SK-N-DZ (cell line): ENCODE results near the gene TXNRD2.
"Not testable (repeated sequence)": the region's sequence is repeated elsewhere in the genome, so short reads cannot be mapped to it uniquely, and the experiment has no call there.

Experiments used
- DNase-seq: peaks from one replicate; pipeline ENCODE4 v3.0.0-alpha.2; 2015; ENCODE audit warnings: low spot score

Gene TXNRD2

GRCh38 chr22:19846620-19847344 lies 94.8 kb downstream of the TXNRD2 start:
- DNase-seq, result no peak

GRCh38 chr22:19845054-19845722 lies 96.4 kb downstream of the TXNRD2 start:
- no peak for DNase-seq

- no peak for DNase-seq
Measured at GRCh38 chr22:19844377-19845053, 97.1 kb downstream of the TXNRD2 start.

- no peak for DNase-seq
Measured at GRCh38 chr22:19843857-19844376, 97.7 kb downstream of the TXNRD2 start.

GRCh38 chr22:19843107-19843856 lies 98.3 kb downstream of the TXNRD2 start:
- DNase-seq, result peak; percentile 72

GRCh38 chr22:19842393-19843106 lies 99.1 kb downstream of the TXNRD2 start:
- DNase-seq, result no peak

GRCh38 chr22:19841641-19842392 lies 99.8 kb downstream of the TXNRD2 start:
- no peak for DNase-seq

GRCh38 chr22:19840955-19841640 lies 100.5 kb downstream of the TXNRD2 start:
- no peak for DNase-seq

- no peak for DNase-seq
Measured at GRCh38 chr22:19840059-19840458, 101.6 kb downstream of the TXNRD2 start.

- DNase-seq, result no peak
Measured at GRCh38 chr22:19837915-19838314, 103.7 kb downstream of the TXNRD2 start.

- no peak for DNase-seq
Measured at GRCh38 chr22:19836512-19836911, 105.1 kb downstream of the TXNRD2 start.

GRCh38 chr22:19834599-19834998 lies 107.0 kb downstream of the TXNRD2 start:
- DNase-seq, result no peak

GRCh38 chr22:19833327-19833726 lies 108.3 kb downstream of the TXNRD2 start:
- not testable (repeated sequence) for DNase-seq

- DNase-seq, result no peak
Measured at GRCh38 chr22:19832476-19833108, 109.0 kb downstream of the TXNRD2 start.

- DNase-seq, result not testable (repeated sequence)
Measured at GRCh38 chr22:19831979-19832378, 109.6 kb downstream of the TXNRD2 start.

- no peak for DNase-seq
Measured at GRCh38 chr22:19831016-19831415, 110.6 kb downstream of the TXNRD2 start.

- no peak for DNase-seq
Measured at GRCh38 chr22:19828035-19828401, 113.6 kb downstream of the TXNRD2 start.

- DNase-seq, result no peak
Measured at GRCh38 chr22:19827341-19828034, 114.1 kb downstream of the TXNRD2 start.

- DNase-seq, result no peak
Measured at GRCh38 chr22:19826619-19826950, 115.0 kb downstream of the TXNRD2 start.
